Melanocyte of skin (primary cell): ENCODE measurements around the gene FLOT1. TPM values are rescaled to one million over a fixed set of nuclear protein-coding genes. Genes with fewer than 3 reads are reported as not detected.

ENCODE experiments used
- small RNA-seq, 2 donors: library from RNA; depleted of rRNA; stranded (forward); fragments of <200 nt; gene quantifications; one replicate each; pipeline ENCODE3, GENCODE V24; 2012
- total RNA-seq, 2 donors: library from RNA; depleted of rRNA; stranded (reverse); fragments of >200 nt; gene quantifications; 2 replicates each; pipeline ENCODE4 v1.2.3, GENCODE V29; 2012

Gene FLOT1, protein sequence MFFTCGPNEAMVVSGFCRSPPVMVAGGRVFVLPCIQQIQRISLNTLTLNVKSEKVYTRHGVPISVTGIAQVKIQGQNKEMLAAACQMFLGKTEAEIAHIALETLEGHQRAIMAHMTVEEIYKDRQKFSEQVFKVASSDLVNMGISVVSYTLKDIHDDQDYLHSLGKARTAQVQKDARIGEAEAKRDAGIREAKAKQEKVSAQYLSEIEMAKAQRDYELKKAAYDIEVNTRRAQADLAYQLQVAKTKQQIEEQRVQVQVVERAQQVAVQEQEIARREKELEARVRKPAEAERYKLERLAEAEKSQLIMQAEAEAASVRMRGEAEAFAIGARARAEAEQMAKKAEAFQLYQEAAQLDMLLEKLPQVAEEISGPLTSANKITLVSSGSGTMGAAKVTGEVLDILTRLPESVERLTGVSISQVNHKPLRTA
- total RNA-seq = 100 to 1,000 TPM; 115 to 173 TPM

DNA sequence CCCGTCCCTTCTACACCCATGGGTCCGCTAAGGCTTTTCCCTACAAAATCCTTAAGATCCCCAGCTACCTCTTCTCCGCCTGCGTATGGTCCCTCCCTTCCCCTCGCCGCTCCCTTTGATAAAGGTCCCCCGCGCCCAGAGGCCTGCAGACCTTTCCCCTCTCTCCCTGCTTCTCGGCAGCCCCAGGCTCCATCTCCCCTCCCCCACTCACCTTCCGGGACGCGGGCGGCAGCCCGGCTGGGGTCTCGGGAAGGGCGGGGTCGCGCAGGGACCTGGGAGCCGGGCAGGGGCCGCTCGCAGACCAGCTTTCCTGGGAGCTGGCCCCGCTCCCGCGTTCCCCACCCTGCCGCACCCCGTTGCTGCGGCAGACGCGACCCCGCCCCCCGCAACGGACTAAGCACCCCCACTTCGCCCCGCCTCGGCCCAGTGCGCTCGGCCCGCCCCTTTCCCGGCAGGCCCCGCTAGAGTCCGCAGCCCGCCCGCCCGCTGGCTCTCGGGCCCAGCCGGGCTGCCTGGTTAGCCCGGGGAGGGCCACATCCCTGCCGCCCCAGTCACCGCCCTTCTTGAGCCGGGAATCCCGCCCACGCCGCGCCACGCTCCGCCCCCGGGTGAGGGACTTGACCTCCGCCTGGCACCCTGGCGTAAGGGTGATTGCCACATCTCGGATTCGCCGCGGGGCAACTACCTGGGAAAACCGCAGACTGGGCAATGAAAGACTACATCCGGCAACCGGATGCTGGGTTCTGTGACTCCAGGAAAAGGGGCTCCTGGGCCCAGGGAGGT lies at the start of gene FLOT1:
TSS of gene FLOT1 (minus strand) at position 372 of the 783 bp plus-strand sequence. CDS start 498 bp downstream, outside the sequence.

DNA sequence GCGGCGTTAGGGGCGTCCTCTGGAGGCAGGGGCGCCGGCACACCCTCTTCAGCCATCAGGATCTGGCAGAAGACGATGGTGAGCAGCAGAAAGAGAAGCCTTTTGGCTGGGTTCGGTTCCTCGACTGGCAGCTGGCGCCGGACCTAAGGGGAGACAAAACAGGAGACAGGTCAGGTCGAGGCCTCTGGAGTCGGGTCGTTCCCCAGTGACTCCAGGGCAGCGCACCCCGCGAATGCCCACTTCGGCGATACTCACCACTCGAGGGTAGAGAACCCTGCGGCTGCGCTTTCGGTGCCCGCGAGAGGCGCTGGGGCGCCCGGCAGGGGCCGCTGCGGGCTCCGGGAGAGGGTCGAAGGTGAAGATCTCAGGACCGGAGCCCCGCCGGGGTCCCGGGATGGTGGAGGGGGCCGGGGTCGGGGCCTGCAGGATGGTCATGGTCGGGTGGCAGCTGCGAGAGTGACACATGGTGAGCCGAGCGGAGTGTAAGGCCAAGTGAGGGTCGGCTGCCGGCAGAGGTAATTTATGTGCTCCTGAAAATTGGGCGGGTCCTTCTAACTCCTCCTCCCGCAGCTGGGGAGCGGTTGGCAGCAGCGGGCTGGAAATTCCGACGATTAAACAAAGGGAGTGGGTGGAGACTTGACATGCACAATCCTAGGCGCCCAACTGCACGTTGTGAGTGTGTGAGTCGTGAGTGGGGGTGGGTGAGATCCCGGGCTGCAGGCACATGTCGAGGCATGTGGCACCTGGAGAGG lies 1.7 kb upstream of the FLOT1 start, which contains the start of gene IER3:
TSS of gene IER3 (minus strand) at position 494 of the 752 bp plus-strand sequence. CDS start at position 465, 29 bp downstream.

DNA sequence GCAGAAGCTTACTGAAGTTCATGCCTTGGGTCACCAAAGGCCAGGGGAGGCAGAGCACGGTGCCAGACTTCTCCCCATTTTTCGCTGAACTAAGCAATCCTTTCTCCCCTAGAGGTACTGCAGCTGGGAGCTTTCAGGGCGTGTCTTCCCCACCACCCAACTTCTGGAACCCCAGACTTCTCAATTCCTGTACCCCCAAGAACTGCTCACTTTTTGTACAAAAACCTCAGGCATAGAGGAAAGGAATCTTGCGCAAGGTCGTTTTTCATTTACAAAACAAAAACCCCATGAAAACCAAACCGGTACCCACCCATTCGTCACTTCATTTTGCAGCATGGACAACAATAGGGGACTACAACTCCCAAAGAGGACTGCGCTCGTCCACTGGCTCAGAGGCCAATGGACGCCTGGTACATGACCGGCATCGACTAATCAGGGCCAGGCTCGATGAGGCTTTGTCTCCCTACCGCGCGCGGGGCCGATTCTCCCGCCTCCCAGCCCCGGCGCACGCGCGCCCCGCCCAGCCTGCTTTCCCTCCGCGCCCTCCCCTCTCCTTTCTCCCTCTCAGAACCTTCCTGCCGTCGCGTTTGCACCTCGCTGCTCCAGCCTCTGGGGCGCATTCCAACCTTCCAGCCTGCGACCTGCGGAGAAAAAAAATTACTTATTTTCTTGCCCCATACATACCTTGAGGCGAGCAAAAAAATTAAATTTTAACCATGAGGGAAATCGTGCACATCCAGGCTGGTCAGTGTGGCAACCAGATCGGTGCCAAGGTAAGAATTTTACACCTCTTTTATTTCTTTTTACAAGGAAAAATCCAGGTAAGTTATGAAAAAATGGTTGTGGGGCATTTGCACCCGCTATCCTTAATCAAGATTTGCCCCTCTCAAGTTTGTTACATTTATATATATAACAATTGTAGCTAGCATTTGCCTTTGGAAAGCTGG lies 22.4 kb downstream of the FLOT1 start, which contains the start of gene TUBB:
TSS of gene TUBB (plus strand) at position 562 of the 947 bp plus-strand sequence. CDS start at position 717, 155 bp downstream.

DNA sequence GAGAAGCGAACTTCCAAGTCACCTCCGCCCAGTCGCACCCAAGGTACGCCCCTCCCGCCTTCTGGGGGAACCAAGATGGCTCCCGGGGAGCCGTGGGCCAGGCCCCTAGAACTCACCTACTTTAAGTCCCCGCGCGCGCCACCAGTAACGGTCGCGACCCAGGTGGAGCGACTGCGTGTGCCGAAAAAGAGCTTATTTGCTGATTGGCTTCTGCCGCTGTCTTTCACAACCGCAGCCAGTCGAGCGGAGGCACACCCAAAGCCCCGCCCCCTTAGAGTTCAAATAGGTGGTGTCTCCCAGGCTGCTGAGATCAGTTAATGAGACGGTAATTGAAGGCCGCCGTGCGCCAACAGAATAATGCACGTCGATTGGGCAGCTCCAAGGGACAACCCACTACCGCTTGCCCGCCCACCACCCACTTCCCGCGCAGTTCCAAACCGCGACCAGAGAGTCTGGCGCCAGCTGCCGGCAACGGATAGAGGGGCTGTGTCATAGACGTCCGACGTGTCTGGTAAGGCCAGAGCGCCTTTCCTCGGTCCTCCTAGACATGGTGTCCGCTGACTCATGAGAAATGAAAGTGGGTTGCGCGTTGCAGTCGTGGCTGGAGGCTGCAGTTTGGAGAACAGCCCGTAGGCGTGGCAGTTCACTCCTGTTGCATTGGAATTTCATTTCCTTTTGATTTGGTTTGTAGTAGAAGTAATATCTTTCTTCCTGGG lies 25.2 kb downstream of the FLOT1 start, which contains the start of gene MDC1:
TSS of gene MDC1 (minus strand) at position 153 of the 716 bp plus-strand sequence. CDS start 2,106 bp downstream, outside the sequence.

DNA sequence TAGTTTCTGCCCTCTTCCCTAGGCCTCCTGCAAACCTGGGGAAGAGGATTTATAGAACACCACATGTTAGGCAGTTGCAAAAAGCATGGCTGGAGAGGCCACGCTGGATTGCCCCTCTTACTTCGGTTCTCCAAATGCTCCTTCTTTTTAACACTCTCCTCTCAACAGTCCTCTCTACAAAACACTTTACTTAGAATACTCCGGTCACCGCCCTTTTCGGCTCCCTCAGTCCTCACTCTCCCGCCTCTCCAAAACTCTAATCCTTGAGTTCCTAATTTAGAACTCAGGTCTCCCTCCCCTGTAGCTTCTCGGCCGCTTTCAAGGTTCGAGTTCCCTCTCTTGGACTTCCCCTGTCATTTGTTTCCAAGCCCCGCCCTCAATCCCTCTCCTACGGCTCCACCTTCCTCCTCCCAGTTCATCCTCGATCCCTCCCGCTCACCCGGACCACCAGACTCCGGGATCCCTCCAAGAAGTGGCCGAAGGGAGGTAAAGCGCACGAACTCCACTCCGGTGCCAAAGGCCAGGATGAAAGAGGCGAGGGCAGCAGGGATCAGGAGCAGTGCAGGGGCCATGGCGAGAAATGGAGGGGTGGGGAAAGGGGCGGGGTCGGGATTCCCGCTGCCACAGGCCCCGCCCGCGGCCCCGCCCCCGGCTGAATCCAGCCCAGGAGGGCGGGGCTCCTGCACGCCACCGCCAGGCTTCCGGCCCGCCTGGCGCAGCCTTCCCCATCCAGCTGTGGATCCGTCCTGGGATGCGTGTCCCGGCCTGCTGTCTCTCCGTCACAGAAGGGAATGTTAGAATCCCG lies 51.9 kb downstream of the FLOT1 start, which contains the start of gene NRM:
TSS of gene NRM (minus strand) at position 582 of the 805 bp plus-strand sequence. CDS start at position 572, 10 bp downstream.

DNA sequence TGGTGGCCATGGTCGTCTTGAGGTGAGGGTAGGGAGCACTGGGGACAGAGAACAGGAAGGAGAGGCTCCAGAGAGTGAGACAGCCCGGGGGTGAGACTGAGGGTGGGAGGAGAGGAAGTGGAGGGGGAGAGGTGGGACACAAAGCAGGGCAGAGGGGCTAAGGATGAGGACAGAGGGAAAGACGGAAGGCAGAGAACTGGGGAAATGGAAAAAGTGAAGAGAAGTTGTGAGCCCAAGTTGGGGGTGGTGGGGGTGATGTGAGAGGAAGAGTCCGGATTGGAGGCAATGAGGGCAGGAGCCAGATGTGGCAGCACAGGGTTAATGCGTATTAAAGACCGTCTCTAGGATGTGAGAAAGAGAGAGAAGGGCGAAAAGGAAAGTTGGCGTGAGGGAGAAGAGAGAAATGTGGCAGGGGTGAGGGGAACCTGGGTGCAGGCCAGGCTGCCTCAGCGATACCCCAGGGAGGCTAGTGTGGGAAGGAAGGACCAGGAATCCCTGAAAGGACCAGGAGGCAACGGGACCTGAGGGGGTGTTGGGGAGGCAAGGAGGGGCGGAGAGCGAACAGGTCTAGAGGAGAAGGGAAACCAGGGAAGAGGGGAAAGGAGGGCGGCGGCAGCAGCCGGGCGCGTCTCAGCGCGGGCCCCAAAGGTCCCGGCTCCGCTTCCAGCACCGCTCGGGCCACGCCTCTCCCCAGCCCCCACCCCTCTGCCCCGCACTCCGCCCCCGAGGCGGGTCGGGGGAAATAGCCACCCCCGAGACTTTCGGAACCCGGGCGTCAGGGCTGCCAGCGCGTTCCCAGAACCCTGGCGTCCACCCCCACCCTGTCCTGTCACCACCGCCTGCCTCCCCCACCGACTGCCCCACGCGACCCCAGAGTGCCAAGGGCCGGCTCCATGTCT lies 56.2 kb downstream of the FLOT1 start, which contains the start of gene PPP1R18:
TSS of gene PPP1R18 (minus strand) at position 637 of the 899 bp plus-strand sequence. CDS start at position 10, 627 bp downstream.

Small RNA genes lying within 50 kb of the gene (small RNA-seq; reads per million reads assigned to genes)
- 0 reads per million in 2 donors for gene RF00019
- 0 reads per million in 2 donors for gene RN7SL353P

Other genes starting within 250 kb of the FLOT1 start
- 10 to 100 TPM; 40.3 to 41.0 TPM for gene GNL1, start 186.2 kb downstream of the FLOT1 start, total RNA-seq
- gene PRR3, start 185.4 kb downstream of the FLOT1 start, total RNA-seq = 10 to 100 TPM in 1 of 2 donors, 1 to 10 TPM in 1; 5.9 to 12.7 TPM
- 10 to 100 TPM; 53.3 to 74.7 TPM for gene ABCF1, start 171.2 kb downstream of the FLOT1 start, total RNA-seq
- gene PPP1R10, start 125.4 kb downstream of the FLOT1 start, total RNA-seq = 10 to 100 TPM; 47.3 to 49.2 TPM
- 100 to 1,000 TPM in 1 of 2 donors, 10 to 100 TPM in 1; 88.4 to 117 TPM for gene MRPS18B, start 124.8 kb downstream of the FLOT1 start, total RNA-seq
- 1 to 10 TPM; 4.1 to 6.7 TPM for gene ATAT1, start 115.8 kb downstream of the FLOT1 start, total RNA-seq
- gene C6orf136, start 95.6 kb downstream of the FLOT1 start, total RNA-seq = 1 to 10 TPM; 5.2 to 7.3 TPM
- gene DHX16, start 69.7 kb downstream of the FLOT1 start, total RNA-seq = 10 to 100 TPM; 31.7 to 43.6 TPM
- 10 to 100 TPM; 25.5 to 49.3 TPM for gene PPP1R18, start 56.0 kb downstream of the FLOT1 start, total RNA-seq
- gene NRM, start 51.7 kb downstream of the FLOT1 start, total RNA-seq = 1 to 10 TPM; 4.5 to 10.0 TPM
- gene MDC1, start 25.4 kb downstream of the FLOT1 start, total RNA-seq = 10 to 100 TPM in 1 of 2 donors, 1 to 10 TPM in 1; 6.9 to 11.7 TPM
- 1,000 to 10,000 TPM in 1 of 2 donors, 100 to 1,000 TPM in 1; 471 to 1,023 TPM for gene TUBB, start 22.3 kb downstream of the FLOT1 start, total RNA-seq
- gene IER3, start 1.9 kb upstream of the FLOT1 start, total RNA-seq = 100 to 1,000 TPM; 106 to 125 TPM
- gene DDR1, start 141.8 kb upstream of the FLOT1 start, total RNA-seq = 10 to 100 TPM; 16.2 to 17.0 TPM
- gene GTF2H4, start 165.5 kb upstream of the FLOT1 start, total RNA-seq = 10 to 100 TPM; 12.0 to 17.3 TPM
- gene VARS2, start 171.6 kb upstream of the FLOT1 start, total RNA-seq = 10 to 100 TPM; 19.3 to 24.8 TPM
- gene SFTA2, start 189.5 kb upstream of the FLOT1 start, total RNA-seq = not detected
- gene MUCL3, start 198.3 kb upstream of the FLOT1 start, total RNA-seq = not detected
- not detected for gene MUC21, start 241.0 kb upstream of the FLOT1 start, total RNA-seq